ENCODE results near the gene KCNH4. TPM values are rescaled to one million over a fixed set of nuclear protein-coding genes. Genes with fewer than 3 reads are reported as not detected.

KCNH4 gene
- total and polyA plus RNA-seq, 9 of the 15 experiments (the other 6 are each of a cell fraction or from before 2014, with no cell fraction given) = 0.10 to 1.8 (median 0.50) TPM

- TF ChIP-seq ZBTB7A (IDR thresholded peaks at IDR 0.05; ENCODE audit: borderline replicate concordance, control insufficient read depth, low read depth, low read length) (peak; percentile 64; the same call in 1 of the 2 replicates), PHTF2 (CRISPR knock-in tag; IDR thresholded peaks at IDR 0.05) (no peak), E2F6 (IDR thresholded peaks at IDR 0.05; ENCODE audit: borderline replicate concordance in 1 of 2, extremely low read depth in 1 of 2, insufficient read depth in 1 of 2, insufficient read length in 1 of 2, low read depth in 1 of 2, low read length in 1 of 2, poor library complexity in 1 of 2, severe bottlenecking in 1 of 2) (no peak), SAFB (IDR thresholded peaks at IDR 0.05; ENCODE audit: borderline replicate concordance, low read depth, low read length) (no peak), C11orf30 (IDR thresholded peaks at IDR 0.05; ENCODE audit: low read depth) (peak; percentile 62), PCBP2 (IDR thresholded peaks at IDR 0.05; ENCODE audit: low read depth, low read length, poor library complexity, severe bottlenecking) (no peak), SMAD1 (IDR thresholded peaks at IDR 0.05; ENCODE audit: low read depth, low read length, partially characterized antibody) (no peak), MCM5 (IDR thresholded peaks at IDR 0.05; ENCODE audit: low read depth) (no peak), HDAC6 (IDR thresholded peaks at IDR 0.05; ENCODE audit: low read depth, low read length) (no peak), GABPB1 (CRISPR knock-in tag; IDR thresholded peaks at IDR 0.05) (no peak), ZKSCAN8 (CRISPR knock-in tag; IDR thresholded peaks at IDR 0.05) (no peak)
- TF ChIP-seq, protein P1, sequence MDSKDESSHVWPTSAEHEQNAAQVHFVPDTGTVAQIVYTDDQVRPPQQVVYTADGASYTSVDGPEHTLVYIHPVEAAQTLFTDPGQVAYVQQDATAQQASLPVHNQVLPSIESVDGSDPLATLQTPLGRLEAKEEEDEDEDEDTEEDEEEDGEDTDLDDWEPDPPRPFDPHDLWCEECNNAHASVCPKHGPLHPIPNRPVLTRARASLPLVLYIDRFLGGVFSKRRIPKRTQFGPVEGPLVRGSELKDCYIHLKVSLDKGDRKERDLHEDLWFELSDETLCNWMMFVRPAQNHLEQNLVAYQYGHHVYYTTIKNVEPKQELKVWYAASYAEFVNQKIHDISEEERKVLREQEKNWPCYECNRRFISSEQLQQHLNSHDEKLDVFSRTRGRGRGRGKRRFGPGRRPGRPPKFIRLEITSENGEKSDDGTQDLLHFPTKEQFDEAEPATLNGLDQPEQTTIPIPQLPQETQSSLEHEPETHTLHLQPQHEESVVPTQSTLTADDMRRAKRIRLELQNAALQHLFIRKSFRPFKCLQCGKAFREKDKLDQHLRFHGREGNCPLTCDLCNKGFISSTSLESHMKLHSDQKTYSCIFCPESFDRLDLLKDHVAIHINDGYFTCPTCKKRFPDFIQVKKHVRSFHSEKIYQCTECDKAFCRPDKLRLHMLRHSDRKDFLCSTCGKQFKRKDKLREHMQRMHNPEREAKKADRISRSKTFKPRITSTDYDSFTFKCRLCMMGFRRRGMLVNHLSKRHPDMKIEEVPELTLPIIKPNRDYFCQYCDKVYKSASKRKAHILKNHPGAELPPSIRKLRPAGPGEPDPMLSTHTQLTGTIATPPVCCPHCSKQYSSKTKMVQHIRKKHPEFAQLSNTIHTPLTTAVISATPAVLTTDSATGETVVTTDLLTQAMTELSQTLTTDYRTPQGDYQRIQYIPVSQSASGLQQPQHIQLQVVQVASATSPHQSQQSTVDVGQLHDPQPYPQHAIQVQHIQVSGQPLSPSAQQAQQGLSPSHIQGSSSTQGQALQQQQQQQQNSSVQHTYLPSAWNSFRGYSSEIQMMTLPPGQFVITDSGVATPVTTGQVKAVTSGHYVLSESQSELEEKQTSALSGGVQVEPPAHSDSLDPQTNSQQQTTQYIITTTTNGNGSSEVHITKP (IDR thresholded peaks at IDR 0.05; ENCODE audit: partially characterized antibody) = no peak
- TF ChIP-seq, protein P2, sequence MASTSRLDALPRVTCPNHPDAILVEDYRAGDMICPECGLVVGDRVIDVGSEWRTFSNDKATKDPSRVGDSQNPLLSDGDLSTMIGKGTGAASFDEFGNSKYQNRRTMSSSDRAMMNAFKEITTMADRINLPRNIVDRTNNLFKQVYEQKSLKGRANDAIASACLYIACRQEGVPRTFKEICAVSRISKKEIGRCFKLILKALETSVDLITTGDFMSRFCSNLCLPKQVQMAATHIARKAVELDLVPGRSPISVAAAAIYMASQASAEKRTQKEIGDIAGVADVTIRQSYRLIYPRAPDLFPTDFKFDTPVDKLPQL (IDR thresholded peaks at IDR 0.05; ENCODE audit: extremely low read depth, insufficient read length) = no peak
Observed at GRCh38 chr17:42107597-42108576, 73.1 kb downstream of the KCNH4 start (continued).

Measured in K562 (cell line).